Posterior cingulate gyrus (tissue), 11 donors: Measurements from ENCODE around the gene PIK3AP1.
"Not testable (repeated sequence)": the region's sequence is repeated elsewhere in the genome, so short reads cannot be mapped to it uniquely, and the experiment has no call there.

Experiments used
- DNase-seq, 10 donors: peaks; one replicate each; pipeline versions ENCODE4 v3.0.0 to v3.0.0-alpha.2; 2020 to 2021; ENCODE audit warnings: mixed read lengths in 3 of 10
- intact Hi-C: fragments of 100-400 bp; cut with DNase I; formaldehyde crosslinking; loops from one replicate; pipeline ENCODE4 v1.15.1; 2023

Gene PIK3AP1

GRCh38 chr10:96720422-96721206 is at the start of gene PIK3AP1:
Gene PIK3AP1 (minus strand): TSS chr10:96720514. CDS start chr10:96720394, 120 bp downstream.
- peak in 5 of 10 donors; percentile 13 to 85 (median 72) for DNase-seq
- intact Hi-C loops = no loop called here

- intact Hi-C loops = no loop called here
- DNase-seq = no peak
These were observed 47.8 kb upstream of the PIK3AP1 start for GRCh38 chr10:96768136-96768535.

- intact Hi-C loops = no loop called here
- DNase-seq = no peak
These were observed 47.3 kb upstream of the PIK3AP1 start for GRCh38 chr10:96767611-96768010.

- peak; percentile 34 to 93 (median 61) for DNase-seq
- intact Hi-C loops = no loop called here
These were observed 45.3 kb upstream of the PIK3AP1 start for GRCh38 chr10:96765406-96766240.

- intact Hi-C loops = no loop called here
- DNase-seq = peak in 1 of 10 donors; percentile 26
These were observed 44.2 kb upstream of the PIK3AP1 start for GRCh38 chr10:96764425-96765060.

GRCh38 chr10:96758423-96758822 is 38.1 kb upstream of the PIK3AP1 start:
- DNase-seq = no peak

GRCh38 chr10:96756111-96756903 is 36.0 kb upstream of the PIK3AP1 start:
- intact Hi-C loops = no loop called here

More at GRCh38 chr10:96758423-96758822, 38.1 kb upstream of the PIK3AP1 start:
- intact Hi-C loops = no loop called here

GRCh38 chr10:96753956-96754355 is 33.6 kb upstream of the PIK3AP1 start:
- intact Hi-C loops = no loop called here
- DNase-seq = no peak

More at GRCh38 chr10:96756111-96756903, 36.0 kb upstream of the PIK3AP1 start:
- no peak for DNase-seq

- intact Hi-C loops = no loop called here
- no peak for DNase-seq
These were observed 32.1 kb upstream of the PIK3AP1 start for GRCh38 chr10:96752375-96752774.

GRCh38 chr10:96750316-96750715 is 30.0 kb upstream of the PIK3AP1 start:
- DNase-seq, intact Hi-C loops: not testable (repeated sequence)

- intact Hi-C loops = no loop called here
- no peak for DNase-seq
These were observed 27.6 kb upstream of the PIK3AP1 start for GRCh38 chr10:96747734-96748550.

- DNase-seq = no peak
- intact Hi-C loops = no loop called here
These were observed 26.2 kb upstream of the PIK3AP1 start for GRCh38 chr10:96746503-96746902.

GRCh38 chr10:96745950-96746349 is 25.6 kb upstream of the PIK3AP1 start:
- intact Hi-C loops = no loop called here
- DNase-seq = no peak

GRCh38 chr10:96743988-96744585 is 23.8 kb upstream of the PIK3AP1 start:
- no peak for DNase-seq
- intact Hi-C loops = loop anchor here (5.0 kb wide), 1 partner anchor 102 kb away; no protein-coding TSS in a partner anchor

- not testable (repeated sequence) for DNase-seq
- intact Hi-C loops = loop anchor here (5.0 kb wide), 1 partner anchor 99 kb away; no protein-coding TSS in a partner anchor
These were observed 21.2 kb upstream of the PIK3AP1 start for GRCh38 chr10:96741557-96741956.

GRCh38 chr10:96740579-96741281 is 20.4 kb upstream of the PIK3AP1 start:
- peak in 5 of 10 donors; percentile 23 to 89 (median 31) for DNase-seq
- intact Hi-C loops = loop anchor here (5.0 kb wide), 1 partner anchor 98 kb away; no protein-coding TSS in a partner anchor

- intact Hi-C loops = loop anchor here (5.0 kb wide), 1 partner anchor 98 kb away; no protein-coding TSS in a partner anchor
- no peak for DNase-seq
These were observed 19.8 kb upstream of the PIK3AP1 start for GRCh38 chr10:96740141-96740540.
